HCT116 (cell line): Measurements from ENCODE around the gene CNTNAP2. TPM values are rescaled to one million over a fixed set of nuclear protein-coding genes. Genes with fewer than 3 reads are reported as not detected.

Experiments
- ATAC-seq: fragments of 200-7000 bp; cut with Tn5 transposase; 2 replicates; pipeline ENCODE4 v1.9.1; 2020; ENCODE audit warnings: mild to moderate bottlenecking, moderate library complexity
- BruUV-seq: library from RNA; stranded (reverse); fragments of 400-500 nt; replicated peaks from 2 replicates; lab custom pipeline; 2021; lab: Mats Ljungman, UMichigan
- CTCF ChIA-PET: fragments of 300-600 bp; sonication (Branson Sonifier 250); formaldehyde crosslinking; loops from one replicate; lab custom pipeline; 2021; ENCODE audit warnings: antibody characterized with exemption; lab: Charles Lee
- POLR2A ChIA-PET: fragments of 300-600, 350-600 bp; sonication (Branson Sonifier 250); formaldehyde crosslinking; loops from one replicate; lab custom pipeline; 2021; ENCODE audit warnings: antibody characterized with exemption; lab: Charles Lee
- RAD21 ChIA-PET, 2 experiments: fragments of 300-600 bp; sonication (Branson Sonifier 250); formaldehyde crosslinking; loops; one replicate each; lab custom pipeline; 2023; ENCODE audit warnings: low total read pairs in 2 of 2; ENCODE audit not compliant: uncharacterized antibody in 2 of 2, unreplicated experiment in 2 of 2, low non-redundant PET in 1 of 2; lab: Charles Lee
- DNase-seq: peaks from one replicate; pipeline ENCODE4 v3.0.0-alpha.2; 2010; ENCODE audit warnings: low read depth, low spot score
- H2AFZ ChIP-seq: fragments of 200-600 bp; shearing (Covaris generic), sonication (generic); 2 replicates; pipeline ENCODE4 v1.6.1; 2017; ENCODE audit warnings: low read depth, mixed run types, mixed read lengths, antibody characterized with exemption, low read length; ENCODE audit not compliant: poor library complexity, severe bottlenecking
- H3K27ac ChIP-seq: 2 replicates; pipeline ENCODE4 v1.5.1; 2012; ENCODE audit warnings: low read depth, low read length
- H3K27me3 ChIP-seq: fragments of 200-600 bp; sonication (generic); 2 replicates; pipeline ENCODE4 v1.6.1; 2016; ENCODE audit warnings: mixed run types, low read length, mixed read lengths; ENCODE audit not compliant: insufficient read depth
- H3K36me3 ChIP-seq, 2 experiments: fragments of 200-500 bp in 1 of 2; fragments of 200-600 bp in 1 of 2; sonication (Bioruptor generic) in 1 of 2; sonication (generic) in 1 of 2; 2 replicates each; pipeline versions ENCODE4 v1.5.1 to v1.6.1; 2014 to 2016; ENCODE audit warnings: low read length in 2 of 2, inconsistent platforms in 1 of 2, mixed read lengths in 1 of 2, mixed run types in 1 of 2; ENCODE audit not compliant: insufficient read depth in 2 of 2, control insufficient read depth in 1 of 2
- H3K4me1 ChIP-seq, 2 experiments: fragments of 200-600 bp in 1 of 2; sonication (generic) in 1 of 2; 2 replicates each; pipeline versions ENCODE4 v1.5.1 to v1.6.1; 2012 to 2017; ENCODE audit warnings: low read length in 2 of 2, inconsistent platforms in 1 of 2, mild to moderate bottlenecking in 1 of 2, mixed read lengths in 1 of 2, mixed run types in 1 of 2, moderate library complexity in 1 of 2; ENCODE audit not compliant: insufficient read depth in 2 of 2, control insufficient read depth in 1 of 2
- H3K4me2 ChIP-seq: fragments of 200-600 bp; sonication (generic); 2 replicates; pipeline ENCODE4 v1.6.1; 2017; ENCODE audit warnings: mixed run types, low read length, mixed read lengths
- H3K4me3 ChIP-seq, 2 experiments: fragments of 200-600 bp in 1 of 2; sonication (generic) in 1 of 2; replicated peaks in 1 of 2; 2 replicates each; pipeline ENCODE4 v1.5.1; 2011 to 2016; ENCODE audit warnings: low read length in 2 of 2, control low read depth in 1 of 2, low read depth in 1 of 2, mild to moderate bottlenecking in 1 of 2, mixed read lengths in 1 of 2, mixed run types in 1 of 2
- H3K79me2 ChIP-seq: fragments of 200-600 bp; sonication (generic); 2 replicates; pipeline ENCODE4 v1.6.1; 2017; ENCODE audit warnings: mild to moderate bottlenecking, mixed run types, low read length, moderate library complexity, mixed read lengths; ENCODE audit not compliant: insufficient read depth
- H3K9ac ChIP-seq: fragments of 200-600 bp; sonication (generic); 2 replicates; pipeline ENCODE4 v1.6.1; 2016; ENCODE audit warnings: low read length, mixed read lengths
- H3K9me2 ChIP-seq: fragments of 200-600 bp; sonication (generic), shearing (Covaris generic); 2 replicates; pipeline ENCODE4 v1.6.1; 2017; ENCODE audit warnings: mixed run types, mild to moderate bottlenecking, moderate library complexity; ENCODE audit not compliant: insufficient read depth
- H3K9me3 ChIP-seq, 2 experiments: fragments of 200-500 bp in 1 of 2; fragments of 200-600 bp in 1 of 2; sonication (Bioruptor generic) in 1 of 2; sonication (generic) in 1 of 2; 2 replicates each; pipeline ENCODE4 v1.6.1; 2014 to 2017; ENCODE audit warnings: low read length in 2 of 2, mixed read lengths in 2 of 2, inconsistent platforms in 1 of 2, low read depth in 1 of 2, mild to moderate bottlenecking in 1 of 2, mixed run types in 1 of 2, moderate library complexity in 1 of 2; ENCODE audit not compliant: control insufficient read depth in 1 of 2, insufficient read depth in 1 of 2
- H4K20me1 ChIP-seq: fragments of 200-600 bp; sonication (generic), shearing (Covaris generic); 2 replicates; pipeline ENCODE4 v1.6.1; 2017; ENCODE audit warnings: mixed run types, mild to moderate bottlenecking, moderate library complexity; ENCODE audit not compliant: insufficient read depth
- CBX3 ChIP-seq: IDR thresholded peaks from 2 replicates; pipeline ENCODE4 v1.6.1; 2012; ENCODE audit warnings: low read depth
- CTCF ChIP-seq, 3 experiments: fragments of 200-600 bp in 1 of 3; sonication (generic) in 1 of 3; IDR thresholded peaks in 2 of 3; conservative IDR thresholded peaks in 1 of 3; 2 replicates each; pipeline ENCODE4 v1.5.1; 2012 to 2017; ENCODE audit warnings: low read depth in 2 of 3, low read length in 2 of 3, antibody characterized with exemption in 1 of 3, borderline replicate concordance in 1 of 3, control low read depth in 1 of 3, mild to moderate bottlenecking in 1 of 3, mixed read lengths in 1 of 3, mixed run types in 1 of 3, moderate library complexity in 1 of 3; ENCODE audit not compliant: insufficient read depth in 1 of 3
- EGR1 ChIP-seq: IDR thresholded peaks from 2 replicates; pipeline ENCODE4 v1.6.1; 2012; ENCODE audit warnings: low read depth
- ELF1 ChIP-seq: IDR thresholded peaks from 2 replicates; pipeline ENCODE4 v1.6.1; 2012; ENCODE audit warnings: low read depth, borderline replicate concordance
- EZH2 ChIP-seq: fragments of 200-600 bp; sonication (generic); IDR thresholded peaks from 2 replicates; pipeline ENCODE4 v1.6.1; 2017; ENCODE audit warnings: antibody characterized with exemption, mixed run types
- EZH2phosphoT487 ChIP-seq: fragments of 200-600 bp; IDR thresholded peaks from 2 replicates; pipeline ENCODE4 v1.6.1; 2018; ENCODE audit warnings: antibody characterized with exemption, borderline replicate concordance
- FOSL1 ChIP-seq: IDR thresholded peaks from 2 replicates; pipeline ENCODE4 v1.6.1; 2012; ENCODE audit warnings: low read depth
- POLR2A ChIP-seq: IDR thresholded peaks from 2 replicates; pipeline ENCODE4 v1.7.0; 2011; ENCODE audit warnings: borderline replicate concordance; ENCODE audit not compliant: insufficient read depth, insufficient read length; ENCODE audit errors: extremely low read depth
- RAD21 ChIP-seq: IDR thresholded peaks from 2 replicates; pipeline ENCODE4 v1.6.1; 2012; ENCODE audit warnings: low read depth, mild to moderate bottlenecking
- SIN3A ChIP-seq: IDR thresholded peaks from 2 replicates; pipeline ENCODE4 v1.6.1; 2012; ENCODE audit warnings: low read depth
- SRF ChIP-seq: IDR thresholded peaks from 2 replicates; pipeline ENCODE4 v1.6.1; 2012; ENCODE audit warnings: low read depth
- ZBTB33 ChIP-seq: IDR thresholded peaks from 2 replicates; pipeline ENCODE4 v1.6.1; 2011; ENCODE audit warnings: mild to moderate bottlenecking, low read length, moderate library complexity; ENCODE audit not compliant: insufficient replicate concordance; ENCODE audit errors: extremely low read depth
- ZFX ChIP-seq: fragments of 450-650 bp; IDR thresholded peaks from 2 replicates; pipeline ENCODE4 v1.6.1; 2017
- intact Hi-C: fragments of 100-400 bp; cut with micrococcal nuclease; formaldehyde crosslinking; loops from 2 replicates; pipeline ENCODE4 v1.10.0; 2022
- total RNA-seq: library from RNA; stranded (reverse); gene quantifications from one replicate; pipeline ENCODE4 v1.2.1, GENCODE V29; 2021; ENCODE audit not compliant: unreplicated experiment
- TF ChIP-seq, protein P1 (sequence below): IDR thresholded peaks from 2 replicates; pipeline ENCODE4 v1.6.1; 2012

The CNTNAP2 gene
- total RNA-seq, 1 experiment from 2014 or later = 0.37 TPM

GRCh38 chr7:146486519-146486918 is 369.9 kb downstream of the CNTNAP2 start:
- no peak overlapping the region for H3K4me2 ChIP-seq
- ATAC-seq (no peak), DNase-seq (no peak)
- no peaks in the 10 kb centered on the region for H4K20me1 ChIP-seq
- H3K9ac ChIP-seq = no peak overlapping the region
- no peaks in the 10 kb centered on the region for H3K79me2 ChIP-seq
- RAD21 ChIA-PET = no interaction called here
- CTCF ChIA-PET = no interaction called here
- H2AFZ ChIP-seq = no peak overlapping the region
- H3K9me3 ChIP-seq = peaks cover 9 to 14% of the 10 kb centered on the region in 2 experiments; a peak in 2 of 4 replicates
- H3K4me3 ChIP-seq = no peak overlapping the region
- intact Hi-C loops = no loop called here
- no peaks in the 10 kb centered on the region for H3K4me1 ChIP-seq
- no TSS peak for BruUV-seq
- no peaks in the 10 kb centered on the region for H3K9me2 ChIP-seq
- no peak overlapping the region for H3K27ac ChIP-seq
- no peaks in the 10 kb centered on the region for H3K36me3 ChIP-seq
- TF ChIP-seq ELF1 = no peak
- TF ChIP-seq ZBTB33 = no peak
- TF ChIP-seq, protein P1, sequence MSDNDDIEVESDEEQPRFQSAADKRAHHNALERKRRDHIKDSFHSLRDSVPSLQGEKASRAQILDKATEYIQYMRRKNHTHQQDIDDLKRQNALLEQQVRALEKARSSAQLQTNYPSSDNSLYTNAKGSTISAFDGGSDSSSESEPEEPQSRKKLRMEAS = no peak
- TF ChIP-seq RAD21 = no peak
- no peak for TF ChIP-seq SIN3A
- TF ChIP-seq POLR2A = no peak
- no peak for TF ChIP-seq EZH2
- no peak for TF ChIP-seq SRF
- TF ChIP-seq EGR1 = no peak
- POLR2A ChIA-PET = no interaction called here
- H3K27me3 ChIP-seq = no peaks in the 10 kb centered on the region

DNA sequence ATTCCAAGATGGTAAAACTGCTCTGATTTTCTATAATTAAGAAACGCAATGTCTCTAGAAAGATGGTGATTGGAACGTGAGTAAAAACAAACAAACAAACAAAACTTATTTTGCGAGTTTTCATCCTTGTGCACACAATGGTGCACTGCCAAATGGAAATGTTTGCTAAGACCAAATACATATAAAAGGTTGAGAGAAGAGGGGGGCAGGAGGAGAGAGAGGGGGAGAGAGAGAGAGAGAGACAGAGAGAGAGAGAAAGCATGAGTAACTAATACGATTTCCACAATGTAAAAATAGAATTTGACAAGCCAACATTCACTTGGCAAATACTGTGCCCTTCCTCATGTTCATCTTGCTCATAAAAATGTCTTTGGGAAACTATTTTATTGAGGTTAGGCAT is 375.4 kb downstream of the CNTNAP2 start:
- ATAC-seq (no peak), DNase-seq (no peak)
- no peak overlapping the region for H3K4me2 ChIP-seq
- intact Hi-C loops = no loop called here
- no peak overlapping the region for H3K9ac ChIP-seq
- H2AFZ ChIP-seq = no peak overlapping the region
- ChIA-PET POLR2A (no interaction called here), RAD21 (no interaction called here), CTCF (no interaction called here)
- no peaks in the 10 kb centered on the region for H3K79me2 ChIP-seq
- no TSS peak for BruUV-seq
- H3K4me3 ChIP-seq = no peak overlapping the region
- H3K4me1 ChIP-seq = no peaks in the 10 kb centered on the region
- H4K20me1 ChIP-seq = no peaks in the 10 kb centered on the region
- no peak overlapping the region for H3K27ac ChIP-seq
- H3K27me3 ChIP-seq = no peaks in the 10 kb centered on the region
- peaks cover 15 to 24% of the 10 kb centered on the region in 2 experiments; a peak in 2 of 4 replicates for H3K9me3 ChIP-seq
- no peaks in the 10 kb centered on the region for H3K36me3 ChIP-seq
- no peaks in the 10 kb centered on the region for H3K9me2 ChIP-seq
- TF ChIP-seq FOSL1 (no peak), EZH2phosphoT487 (no peak), ZFX (no peak), RAD21 (no peak), ELF1 (no peak), SIN3A (no peak), CTCF (IDR thresholded peaks at IDR 0.05 in 2 of 3, conservative IDR thresholded peaks at IDR 0.05 in 1 of 3; ENCODE audit: borderline replicate concordance in 1 of 3, insufficient read depth in 1 of 3, low read depth in 2 of 3, low read length in 2 of 3) (no peak), CBX3 (no peak), ZBTB33 (no peak)
